T-helper 2 cell (primary cell): ENCODE data around the gene TBC1D21.

Experiments used
- DNase-seq, 5 experiments: peaks; one replicate each; pipeline versions ENCODE4 v3.0.0 to v3.0.0-alpha.2; 2012 to 2022
- total RNA-seq, 2 donors: gene quantifications; one replicate each; lab custom pipeline; 2026; lab: John Stamatoyannopoulos, UW

The TBC1D21 gene, protein sequence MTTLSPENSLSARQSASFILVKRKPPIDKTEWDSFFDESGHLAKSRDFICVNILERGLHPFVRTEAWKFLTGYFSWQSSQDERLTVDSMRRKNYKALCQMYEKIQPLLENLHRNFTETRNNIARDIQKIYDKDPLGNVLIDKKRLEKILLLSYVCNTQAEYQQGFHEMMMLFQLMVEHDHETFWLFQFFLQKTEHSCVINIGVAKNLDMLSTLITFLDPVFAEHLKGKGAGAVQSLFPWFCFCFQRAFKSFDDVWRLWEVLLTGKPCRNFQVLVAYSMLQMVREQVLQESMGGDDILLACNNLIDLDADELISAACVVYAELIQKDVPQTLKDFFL
- 0 reads per million in 2 donors for total RNA-seq

- no peak for DNase-seq
Measured at GRCh38 chr15:73873456-73873855, at the start of gene TBC1D21. Gene TBC1D21, plus strand, starts transcription at chr15:73873564. Its CDS starts 146 bp downstream, at chr15:73873710.

- DNase-seq = no peak
Measured at GRCh38 chr15:73826711-73827251, 46.6 kb upstream of the TBC1D21 start.

- no peak for DNase-seq
Measured at GRCh38 chr15:73829523-73829922, 43.8 kb upstream of the TBC1D21 start.

- no peak for DNase-seq
Measured at GRCh38 chr15:73832657-73833056, 40.7 kb upstream of the TBC1D21 start.

DNA sequence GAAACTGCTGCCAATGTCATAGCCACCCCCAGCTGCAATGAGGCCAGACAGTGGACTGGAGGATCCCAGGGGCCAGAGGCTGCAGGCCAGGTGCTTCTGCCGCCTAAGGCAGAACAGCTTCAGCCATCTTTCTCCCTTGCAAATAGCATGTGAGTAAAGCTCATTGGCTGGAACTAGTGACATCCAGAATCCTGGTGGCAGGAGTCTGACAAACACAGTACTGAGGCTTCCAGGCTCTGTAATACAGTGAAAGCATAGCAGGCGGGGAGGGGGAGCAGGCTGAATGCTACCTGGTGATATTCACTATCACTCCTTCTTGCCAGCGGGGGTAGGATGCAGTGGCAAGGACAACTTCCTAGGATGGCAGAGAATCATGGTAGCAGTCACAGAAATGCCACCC is 36.5 kb upstream of the TBC1D21 start:
- DNase-seq = no peak

GRCh38 chr15:73838831-73839426 is 34.4 kb upstream of the TBC1D21 start:
- no peak for DNase-seq

DNA sequence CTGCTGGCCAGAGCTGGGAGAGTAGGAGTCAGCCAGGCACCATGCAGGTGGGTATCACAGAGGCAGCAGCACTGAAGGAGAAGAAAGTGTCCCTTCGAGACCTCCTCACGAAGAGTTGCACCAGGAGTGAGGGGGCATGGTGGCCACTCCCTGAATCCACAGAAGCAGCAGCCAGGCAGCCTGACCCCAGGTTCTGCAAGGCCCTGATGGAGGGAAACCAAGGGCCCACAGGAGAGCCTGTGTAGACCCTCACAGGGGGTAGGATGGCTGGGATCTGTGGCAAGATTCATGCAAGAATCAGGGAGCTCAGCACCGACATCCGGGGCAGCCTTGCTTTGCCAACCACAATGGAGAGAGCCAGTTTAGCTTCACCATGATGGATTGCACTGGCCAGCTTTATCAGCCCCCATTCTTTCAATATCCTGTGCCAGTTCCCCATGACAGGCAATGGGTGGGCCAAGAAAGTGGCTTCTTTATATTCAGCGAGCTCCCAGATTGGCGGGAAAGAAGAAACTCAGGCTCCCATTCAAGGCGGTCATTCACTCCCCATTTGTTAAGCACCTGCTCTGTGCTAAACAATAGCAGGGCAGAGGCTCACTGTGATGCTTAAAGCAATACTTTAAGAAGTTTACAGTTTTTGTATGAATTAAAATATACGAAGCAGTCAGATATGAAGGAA is 33.5 kb upstream of the TBC1D21 start:
- no peak for DNase-seq

DNA sequence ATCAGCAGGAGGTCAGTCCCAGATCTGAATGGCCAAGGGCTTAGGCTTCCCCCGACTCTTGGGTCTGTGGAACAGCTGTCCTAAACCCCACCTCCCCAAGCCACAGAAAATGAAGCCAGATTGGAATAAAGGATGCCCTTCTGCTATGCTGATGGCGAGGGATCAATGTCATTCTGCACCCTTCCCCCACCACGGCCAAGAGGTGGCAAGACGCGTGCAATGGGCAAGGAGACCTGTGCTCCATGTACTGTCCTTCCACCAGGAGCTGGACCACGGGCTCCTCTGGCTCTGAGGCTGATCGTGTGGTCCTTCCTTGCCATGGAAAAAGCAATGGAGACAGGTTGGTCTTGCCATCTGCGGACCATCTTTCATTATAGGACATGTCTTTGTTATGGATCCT is 32.6 kb upstream of the TBC1D21 start:
- no peak for DNase-seq

- no peak for DNase-seq
Measured at GRCh38 chr15:73841756-73842725, 31.3 kb upstream of the TBC1D21 start.

GRCh38 chr15:73843787-73844186 is 29.6 kb upstream of the TBC1D21 start:
- DNase-seq = no peak

- no peak for DNase-seq
Measured at GRCh38 chr15:73844356-73844755, 29.0 kb upstream of the TBC1D21 start.

DNA sequence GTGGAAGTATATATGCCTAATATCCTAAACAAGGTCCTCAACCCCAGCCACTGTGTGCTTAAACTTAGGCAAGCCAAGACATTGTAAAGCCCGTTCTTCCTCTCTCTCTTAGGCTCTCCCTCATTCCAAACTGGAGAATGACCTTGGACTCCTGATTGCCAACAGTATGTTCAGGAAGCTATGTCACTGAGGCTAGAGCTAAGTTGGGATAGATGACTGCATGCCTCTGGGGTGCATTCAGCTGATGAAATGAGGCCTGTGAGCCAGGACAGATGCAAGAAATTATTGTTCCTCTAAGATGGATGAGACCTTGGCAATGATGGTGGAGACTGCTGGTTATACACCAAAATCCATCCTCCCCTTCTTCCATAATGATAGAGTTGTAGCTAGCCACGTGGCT is 27.9 kb upstream of the TBC1D21 start:
- DNase-seq = no peak

GRCh38 chr15:73845907-73846306 is 27.5 kb upstream of the TBC1D21 start:
- DNase-seq = no peak

- DNase-seq = no peak
Measured at GRCh38 chr15:73849641-73850040, 23.7 kb upstream of the TBC1D21 start.

DNA sequence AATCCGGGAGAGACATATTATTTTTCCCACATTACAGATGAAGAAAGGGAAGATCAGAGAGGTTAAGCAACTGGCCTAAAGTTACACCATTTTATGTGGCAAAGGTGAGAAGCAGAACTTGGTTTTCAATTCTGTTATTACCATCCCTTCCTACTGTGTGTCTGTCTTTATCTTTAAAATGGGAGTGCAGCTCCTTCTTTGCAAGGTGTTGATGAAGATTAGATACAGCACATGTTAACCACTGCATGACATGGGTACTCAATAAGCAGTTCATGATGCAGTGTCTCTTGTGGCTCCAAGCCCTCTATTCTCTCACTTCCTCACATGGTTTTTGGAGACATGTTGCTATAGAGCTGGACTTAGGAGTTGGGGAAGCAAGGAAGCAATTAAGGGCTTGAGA is 23.1 kb upstream of the TBC1D21 start:
- no peak for DNase-seq

DNA sequence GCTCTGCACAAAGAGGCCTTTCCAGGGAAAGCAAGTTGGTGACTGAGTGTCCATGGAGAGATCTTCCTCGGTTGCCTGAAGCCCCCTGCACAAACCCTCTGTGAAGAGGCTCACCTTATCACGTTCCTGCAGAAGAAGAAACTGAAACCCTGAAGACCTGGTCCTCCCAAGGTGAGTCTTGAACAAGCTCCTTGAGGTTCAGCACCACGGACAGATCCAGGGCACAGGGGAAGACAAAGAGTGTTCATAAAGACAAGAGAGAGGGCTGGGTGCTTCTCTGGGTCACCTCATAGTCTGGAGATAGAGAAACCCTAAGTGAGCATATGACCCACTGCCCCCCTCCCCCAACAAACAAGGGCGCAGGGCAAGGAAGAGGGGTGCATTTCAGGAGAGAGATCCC is 21.7 kb upstream of the TBC1D21 start:
- DNase-seq = peak in 1 of 5 experiments; percentile 59

GRCh38 chr15:73852507-73852906 is 20.9 kb upstream of the TBC1D21 start:
- DNase-seq = no peak

DNA sequence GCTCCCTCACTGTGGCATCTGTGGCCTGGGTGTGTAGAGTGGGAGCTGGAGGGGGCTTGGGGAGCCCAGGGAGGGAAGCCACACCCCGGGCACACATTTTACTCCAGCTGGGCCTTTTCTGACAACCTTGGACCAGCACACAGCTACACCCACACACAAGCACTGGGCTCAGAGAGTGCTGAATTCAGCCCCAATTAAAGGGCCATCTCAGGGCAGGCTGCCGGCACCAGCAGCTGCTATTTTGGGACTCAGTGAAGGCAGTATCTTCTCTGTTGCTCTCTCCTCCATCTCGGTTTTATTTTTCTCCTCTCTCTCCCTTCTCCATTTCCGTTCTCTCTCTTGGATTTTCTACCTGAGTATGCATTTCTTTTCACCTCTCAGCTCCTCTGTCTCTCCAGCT is 19.1 kb upstream of the TBC1D21 start:
- no peak for DNase-seq

DNA sequence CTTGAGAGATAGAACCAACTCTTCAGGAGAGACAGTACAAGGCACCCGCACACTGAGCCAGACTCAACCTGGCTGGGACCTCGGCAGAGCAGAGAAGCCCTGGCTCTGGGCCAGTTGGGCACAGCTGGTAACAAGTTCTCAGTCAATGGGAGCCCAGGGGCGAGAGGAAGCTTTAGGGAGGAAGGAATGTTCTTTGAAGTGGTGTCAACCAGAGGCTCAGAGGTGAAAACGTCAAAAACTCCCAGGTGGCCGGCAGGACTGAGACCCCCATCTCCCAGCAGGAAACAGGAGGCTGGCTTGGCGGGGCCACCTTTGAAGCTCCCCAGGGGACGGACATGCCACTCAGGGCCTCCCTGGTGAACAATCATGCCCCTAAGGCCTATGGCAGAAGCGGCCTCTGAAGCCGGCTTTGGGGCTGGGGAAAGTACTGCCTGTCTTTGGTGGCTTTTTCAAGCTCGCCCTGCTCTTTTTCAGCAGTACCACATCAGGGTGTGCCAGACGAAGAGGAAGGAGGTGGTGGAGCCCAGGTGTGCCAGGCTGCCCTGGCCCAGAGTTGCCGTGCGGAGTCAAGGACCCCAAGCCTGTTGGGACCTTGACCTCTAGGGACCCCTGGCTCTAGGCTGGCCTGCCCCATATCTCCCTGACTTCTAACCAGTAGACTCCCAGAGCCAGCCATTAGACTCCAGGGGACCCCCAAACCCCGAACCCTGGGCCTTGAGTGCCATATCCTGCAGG is 16.7 kb upstream of the TBC1D21 start:
- no peak for DNase-seq

GRCh38 chr15:73857193-73857920 is 16.0 kb upstream of the TBC1D21 start:
- DNase-seq = no peak

DNA sequence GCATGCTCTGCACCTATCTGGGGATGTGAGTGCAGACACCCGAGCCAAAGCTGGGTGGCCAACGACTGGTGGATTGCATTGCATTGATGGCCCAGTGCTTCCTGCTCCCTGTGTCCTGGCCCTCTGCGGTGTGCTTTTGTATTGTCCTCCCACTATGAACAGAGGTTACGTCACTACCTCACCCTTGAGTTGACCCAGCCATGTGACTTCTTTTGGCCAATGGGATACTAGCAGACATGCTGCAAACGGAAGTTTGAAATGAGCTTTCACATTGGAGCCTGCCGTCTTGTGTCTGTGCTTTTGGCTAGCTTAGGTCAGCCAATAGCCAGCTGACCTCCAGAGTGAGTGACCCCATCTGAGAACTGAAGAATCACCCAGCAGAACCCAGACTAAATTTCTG is 15.3 kb upstream of the TBC1D21 start:
- no peak for DNase-seq
